Measurements from ENCODE around the gene WWOX. TPM values are rescaled to one million over a fixed set of nuclear protein-coding genes. Genes with fewer than 3 reads are reported as not detected.

Gene WWOX
- total RNA-seq (2022; extraction: Qiagen RNA extraction; ENCODE audit: low read depth), result 10.3 to 17.5 TPM (median 13.1 TPM) in 5 replicates

DNA sequence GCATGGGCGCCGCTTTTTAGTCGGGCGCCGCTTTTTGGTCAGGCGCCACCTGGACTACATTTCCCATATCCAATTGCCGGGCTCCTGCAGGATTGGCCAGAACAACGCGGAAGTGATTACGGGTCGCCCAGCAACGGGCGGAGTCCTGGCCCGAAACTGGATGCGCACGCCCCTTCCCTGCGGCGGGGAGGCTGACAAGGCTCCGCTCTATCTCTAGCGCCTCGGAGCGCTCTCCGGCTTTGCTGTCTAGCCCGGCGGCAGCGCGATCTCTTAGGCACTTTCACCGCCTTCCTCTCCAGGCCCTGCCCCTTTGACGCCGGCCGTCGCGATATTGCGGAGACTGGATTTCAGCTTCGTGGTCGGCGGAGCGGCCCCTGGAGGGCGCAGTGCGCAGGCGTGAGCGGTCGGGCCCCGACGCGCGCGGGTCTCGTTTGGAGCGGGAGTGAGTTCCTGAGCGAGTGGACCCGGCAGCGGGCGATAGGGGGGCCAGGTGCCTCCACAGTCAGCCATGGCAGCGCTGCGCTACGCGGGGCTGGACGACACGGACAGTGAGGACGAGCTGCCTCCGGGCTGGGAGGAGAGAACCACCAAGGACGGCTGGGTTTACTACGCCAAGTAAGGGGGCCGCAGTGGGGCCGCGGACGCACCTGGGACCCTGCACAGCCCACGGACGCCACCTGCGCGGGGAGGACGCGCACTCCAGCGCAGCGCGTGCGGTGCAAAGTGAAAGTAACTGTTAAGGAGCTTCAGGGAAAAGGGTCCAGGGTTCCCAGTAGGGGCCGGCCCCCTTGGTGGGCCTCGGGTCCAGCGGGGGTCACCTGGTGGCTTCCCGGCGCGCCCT lies at the start of gene WWOX:
WWOX (plus strand) TSS at position 384 of the 841 bp plus-strand sequence.

Other genes with a start within 250 kb of the WWOX start
- gene CLEC3A, start 77.1 kb upstream of the WWOX start, total RNA-seq (2022; extraction: Qiagen RNA extraction; ENCODE audit: low read depth), result not detected in 5 replicates